GM19043 (cell line): ENCODE measurements around the gene APOBEC3G.

ENCODE experiments used
- ATAC-seq: cut with Tn5 transposase; IDR thresholded peaks from one replicate; pipeline ENCODE4 v1.9.1; 2021; ENCODE audit warnings: low read depth; ENCODE audit not compliant: unreplicated experiment

Gene APOBEC3G

DNA sequence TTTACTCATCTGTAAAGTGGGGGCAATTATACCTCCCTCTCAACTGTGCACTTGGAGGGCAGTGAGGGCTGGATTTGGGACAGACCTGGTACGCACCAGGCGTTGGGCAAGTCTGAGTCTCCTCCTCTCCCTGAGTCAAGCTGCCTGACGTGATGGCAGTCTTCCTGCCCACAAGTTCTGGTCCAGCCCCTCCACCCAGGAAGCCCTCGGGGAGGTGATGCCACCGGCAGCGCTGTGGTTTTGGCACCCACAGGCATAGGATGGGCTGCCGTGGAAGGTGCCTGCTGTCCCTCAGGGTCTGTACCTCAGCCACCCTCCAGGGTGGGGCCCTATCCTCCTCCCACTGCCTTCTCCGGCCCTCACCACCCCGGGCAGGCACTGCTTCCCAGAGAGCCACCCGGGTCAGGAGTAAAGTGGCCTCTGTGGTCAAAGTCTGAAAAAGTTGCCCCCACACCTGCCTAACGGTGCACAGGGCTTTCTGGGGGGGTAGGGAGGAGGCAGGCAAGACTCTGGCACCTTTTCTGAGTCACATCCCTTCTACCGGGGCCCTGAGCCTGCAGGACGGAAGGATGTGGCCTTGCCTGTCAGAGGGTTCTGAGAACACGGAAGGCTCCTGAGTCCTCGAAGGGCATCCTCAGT lies 13.5 kb downstream of the APOBEC3G start:
- ATAC-seq = no peak

- no peak for ATAC-seq
Measured at GRCh38 chr22:39091126-39092081, 14.3 kb downstream of the APOBEC3G start.

DNA sequence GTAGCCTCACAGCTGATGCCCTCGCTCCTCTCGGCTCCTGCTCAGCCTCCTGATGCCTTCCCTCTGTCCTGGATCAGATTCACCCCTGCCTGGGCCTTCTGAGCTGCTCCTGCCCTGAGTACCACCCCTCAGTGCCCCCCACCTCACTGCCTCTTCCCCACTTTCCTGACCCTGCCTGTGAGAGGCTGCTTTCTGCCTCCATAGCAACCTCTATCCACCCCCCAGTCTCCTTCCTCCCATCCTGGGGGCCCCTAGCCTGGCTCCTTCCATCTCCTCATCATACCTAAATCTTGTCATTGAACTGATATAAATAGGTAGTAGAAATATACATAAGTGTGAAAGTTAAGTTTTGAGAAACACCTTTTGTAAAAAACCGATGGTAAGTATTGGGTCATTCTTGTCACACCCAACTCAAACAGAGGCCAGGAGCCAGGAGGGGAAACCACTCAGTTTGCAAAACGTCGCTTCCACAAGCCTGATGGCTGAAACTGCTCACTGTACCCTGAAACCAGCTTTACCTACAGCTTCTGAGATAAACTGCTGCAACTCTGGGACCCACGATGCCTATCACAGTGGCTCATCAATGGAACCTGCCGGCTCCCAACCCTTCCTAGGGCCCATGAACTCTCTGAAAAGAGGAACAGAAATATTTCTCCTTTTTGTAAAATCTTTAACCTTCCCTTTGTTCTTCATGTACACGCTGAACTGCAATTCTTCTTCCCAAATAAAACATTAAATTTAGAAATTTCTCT lies 15.2 kb downstream of the APOBEC3G start:
- ATAC-seq = no peak

- no peak for ATAC-seq
Measured at GRCh38 chr22:39094717-39095389, 17.8 kb downstream of the APOBEC3G start.

GRCh38 chr22:39095971-39096370 lies 18.9 kb downstream of the APOBEC3G start:
- no peak for ATAC-seq

DNA sequence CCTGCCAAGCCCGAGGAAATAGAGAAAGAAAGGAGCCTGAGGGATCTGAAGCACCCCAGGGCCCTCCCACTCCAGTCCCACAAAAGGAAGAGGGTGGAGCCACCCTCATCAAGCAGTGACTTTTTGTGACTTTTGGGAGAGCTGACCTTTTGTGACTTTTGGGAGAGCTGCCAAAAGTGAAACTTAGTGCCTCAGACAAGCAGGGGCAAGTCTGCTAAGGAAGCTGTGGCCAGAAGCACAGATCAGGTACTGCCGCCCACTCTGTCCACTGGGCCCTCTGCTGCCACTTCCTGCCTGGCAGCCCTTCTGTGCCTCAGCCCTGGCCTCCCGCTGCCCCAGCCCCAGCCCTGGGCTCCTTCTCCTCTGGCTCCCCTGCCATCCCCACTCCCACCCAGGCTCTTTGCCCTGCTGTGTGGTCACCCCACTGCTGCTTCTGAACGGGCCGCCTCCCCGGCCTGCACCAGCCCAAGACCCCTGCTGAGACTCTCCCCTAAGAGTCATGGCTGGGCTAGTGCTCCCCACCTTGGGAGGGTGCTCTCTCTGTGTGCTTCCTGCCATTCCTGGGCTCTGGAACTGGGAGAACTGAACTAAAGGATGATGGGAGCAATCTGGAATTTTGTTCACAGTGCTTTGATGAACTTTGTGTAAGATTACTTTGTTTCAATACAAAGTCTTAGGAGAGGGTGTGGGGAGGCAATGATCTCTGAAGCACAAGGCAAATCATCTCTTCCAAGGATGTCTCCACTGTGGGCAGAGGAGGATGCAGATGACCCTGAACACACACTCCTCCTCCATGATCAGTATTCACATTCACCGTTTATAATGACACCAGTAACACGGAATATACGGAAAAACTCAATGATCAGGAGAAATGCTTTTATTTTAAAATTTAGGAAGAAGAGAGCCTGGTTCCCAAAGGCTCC lies 20.3 kb downstream of the APOBEC3G start, which contains the start of gene APOBEC3H:
TSS of gene APOBEC3H (plus strand) at position 147 of the 923 bp plus-strand sequence. CDS start 3,035 bp downstream, outside the sequence.
- ATAC-seq = no peak

DNA sequence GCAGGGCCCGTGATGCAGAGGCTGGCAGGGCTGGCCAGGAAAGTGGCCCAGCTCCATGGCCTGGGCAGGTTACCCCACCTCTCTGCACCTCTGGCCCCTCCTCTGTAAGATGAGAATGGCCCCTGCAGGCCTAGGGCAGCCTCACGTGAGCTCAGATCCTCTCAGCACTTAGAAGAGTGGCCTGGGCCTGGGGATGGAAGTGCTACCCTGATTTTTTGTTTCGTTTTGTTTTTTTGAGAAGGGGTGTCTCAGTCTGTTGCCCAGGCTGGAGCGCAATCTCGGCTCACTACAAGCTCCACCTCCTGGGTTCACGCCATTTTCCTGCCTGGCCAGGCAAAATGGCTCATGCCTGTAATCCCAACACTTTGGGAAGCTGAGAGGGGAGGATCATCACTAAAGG lies 21.0 kb downstream of the APOBEC3G start:
- ATAC-seq = no peak

DNA sequence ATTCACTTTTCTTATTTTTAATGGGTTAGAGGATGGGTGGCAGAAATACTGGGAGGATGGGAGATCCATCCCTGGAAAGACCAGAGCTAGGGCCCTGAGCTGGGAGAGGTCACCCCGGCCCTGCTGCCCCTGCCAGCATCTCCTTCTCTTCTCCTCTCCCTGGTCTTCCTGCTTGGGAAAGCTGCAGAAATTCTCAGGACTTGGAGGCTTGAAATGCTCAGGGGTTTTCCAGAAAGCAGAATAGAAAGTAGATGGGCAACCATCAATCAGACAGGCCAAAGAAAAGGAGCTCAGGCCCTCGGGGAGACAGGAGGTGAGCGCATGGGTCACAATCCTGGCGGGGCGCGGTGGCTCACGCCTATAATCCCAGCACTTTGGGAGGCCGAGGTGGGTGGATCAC lies 21.5 kb downstream of the APOBEC3G start:
- ATAC-seq = no peak

DNA sequence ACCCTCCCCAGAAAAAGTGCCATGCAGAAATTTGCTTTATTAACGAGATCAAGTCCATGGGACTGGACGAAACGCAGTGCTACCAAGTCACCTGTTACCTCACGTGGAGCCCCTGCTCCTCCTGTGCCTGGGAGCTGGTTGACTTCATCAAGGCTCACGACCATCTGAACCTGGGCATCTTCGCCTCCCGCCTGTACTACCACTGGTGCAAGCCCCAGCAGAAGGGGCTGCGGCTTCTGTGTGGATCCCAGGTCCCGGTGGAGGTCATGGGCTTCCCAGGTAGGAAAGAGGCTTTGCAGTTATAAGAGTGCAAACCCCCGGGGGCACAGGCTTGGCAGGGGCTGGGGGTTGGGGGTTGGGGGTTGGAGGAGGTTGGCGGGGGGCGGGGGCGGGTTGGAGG lies 24.2 kb downstream of the APOBEC3G start:
- ATAC-seq = no peak

GRCh38 chr22:39103431-39103830 lies 26.4 kb downstream of the APOBEC3G start:
- ATAC-seq = no peak

- no peak for ATAC-seq
Measured at GRCh38 chr22:39106326-39106725, 29.3 kb downstream of the APOBEC3G start.

GRCh38 chr22:39108487-39108886 lies 31.4 kb downstream of the APOBEC3G start:
- no peak for ATAC-seq

GRCh38 chr22:39109361-39109760 lies 32.3 kb downstream of the APOBEC3G start:
- ATAC-seq = no peak

GRCh38 chr22:39110631-39111561 lies 33.8 kb downstream of the APOBEC3G start:
- ATAC-seq = no peak

GRCh38 chr22:39114112-39114511 lies 37.0 kb downstream of the APOBEC3G start:
- no peak for ATAC-seq

DNA sequence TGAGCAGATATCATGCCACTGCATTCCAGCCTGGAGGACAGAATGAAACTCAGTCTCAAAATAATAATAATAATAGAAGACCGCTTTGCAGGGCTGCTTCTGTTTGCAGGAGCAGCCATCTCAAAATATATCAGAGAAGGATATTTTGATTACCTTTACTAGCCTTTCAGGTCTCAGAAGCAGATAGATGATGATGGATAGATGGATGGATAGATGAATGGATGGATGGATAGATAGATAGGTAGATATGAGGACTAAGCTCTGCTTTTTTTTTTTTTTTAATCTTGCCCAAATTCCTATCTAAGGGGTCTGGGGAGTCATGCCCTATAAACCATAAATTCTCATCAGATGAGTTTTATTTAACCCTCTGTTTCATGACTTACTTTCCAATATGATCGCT lies 38.5 kb downstream of the APOBEC3G start:
- ATAC-seq = no peak

GRCh38 chr22:39115977-39116621 lies 39.0 kb downstream of the APOBEC3G start:
- no peak for ATAC-seq
